Measurements from ENCODE around the gene IGHMBP2.

- TF ChIP-seq POLR2A (IDR thresholded peaks at IDR 0.05; ENCODE audit: extremely low read depth, insufficient read length) (no peak), MYC (IDR thresholded peaks at IDR 0.05; ENCODE audit: low read depth, low read length) (no peak)
Measured at GRCh38 chr11:68977781-68978625, 74.3 kb downstream of the IGHMBP2 start.

All from NB4 (cell line).